ENCODE measurements around the gene GNB1L. TPM values are rescaled to one million over a fixed set of nuclear protein-coding genes. Genes with fewer than 3 reads are reported as not detected.
"Not testable (repeated sequence)": the region's sequence is repeated elsewhere in the genome, so short reads cannot be mapped to it uniquely, and the experiment has no call there.

GNB1L gene
- total RNA-seq, 4 donors from 2014 or later: 0.59 to 12.2 (median 3.1) TPM

DNA sequence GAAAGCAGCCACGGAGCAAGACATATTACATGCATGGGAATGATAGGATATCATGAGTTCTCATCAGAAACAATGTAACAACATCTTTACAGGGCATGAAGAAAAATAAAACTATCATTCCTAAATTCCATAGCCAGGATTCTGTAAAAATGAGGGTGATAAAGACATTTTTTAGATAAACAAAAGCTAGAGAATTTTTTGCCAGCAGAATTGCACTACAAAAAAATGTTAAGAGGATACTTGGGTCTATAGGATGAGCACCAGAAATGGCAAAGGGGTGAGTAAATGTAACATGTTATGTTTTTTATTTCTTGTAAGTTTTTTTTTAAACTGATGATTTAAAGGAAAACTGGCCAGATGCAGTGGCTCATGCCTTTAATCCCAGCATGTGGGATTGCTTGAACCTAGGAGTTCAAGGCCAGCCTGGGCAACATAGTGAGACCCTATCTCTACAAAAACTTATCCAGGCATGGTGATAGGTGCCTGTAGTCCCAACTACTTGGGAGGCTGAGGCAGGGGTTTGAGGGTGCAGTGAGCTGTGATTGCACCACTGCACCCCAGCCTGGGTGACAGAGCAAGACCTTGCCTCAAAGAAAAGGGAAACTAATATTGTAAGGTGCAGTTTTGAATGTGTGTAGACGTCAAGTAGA, 60.9 kb downstream of the GNB1L start:
- intact Hi-C loops (cut with DNase I; ENCODE audit: low total_unique reads): no loop called here
- Histone ChIP-seq H3K4me3 (no peak overlapping the region), H3K27ac (no peak overlapping the region), H3K4me1 (no peaks in the 10 kb centered on the region), H3K36me3 (no peaks in the 10 kb centered on the region), H3K27me3 (no peaks in the 10 kb centered on the region), H3K9me3 (no peaks in the 10 kb centered on the region)
- DNase-seq: no peak
- TF ChIP-seq POLR2A (IDR thresholded peaks at IDR 0.05): no peak
- TF ChIP-seq, protein P1, sequence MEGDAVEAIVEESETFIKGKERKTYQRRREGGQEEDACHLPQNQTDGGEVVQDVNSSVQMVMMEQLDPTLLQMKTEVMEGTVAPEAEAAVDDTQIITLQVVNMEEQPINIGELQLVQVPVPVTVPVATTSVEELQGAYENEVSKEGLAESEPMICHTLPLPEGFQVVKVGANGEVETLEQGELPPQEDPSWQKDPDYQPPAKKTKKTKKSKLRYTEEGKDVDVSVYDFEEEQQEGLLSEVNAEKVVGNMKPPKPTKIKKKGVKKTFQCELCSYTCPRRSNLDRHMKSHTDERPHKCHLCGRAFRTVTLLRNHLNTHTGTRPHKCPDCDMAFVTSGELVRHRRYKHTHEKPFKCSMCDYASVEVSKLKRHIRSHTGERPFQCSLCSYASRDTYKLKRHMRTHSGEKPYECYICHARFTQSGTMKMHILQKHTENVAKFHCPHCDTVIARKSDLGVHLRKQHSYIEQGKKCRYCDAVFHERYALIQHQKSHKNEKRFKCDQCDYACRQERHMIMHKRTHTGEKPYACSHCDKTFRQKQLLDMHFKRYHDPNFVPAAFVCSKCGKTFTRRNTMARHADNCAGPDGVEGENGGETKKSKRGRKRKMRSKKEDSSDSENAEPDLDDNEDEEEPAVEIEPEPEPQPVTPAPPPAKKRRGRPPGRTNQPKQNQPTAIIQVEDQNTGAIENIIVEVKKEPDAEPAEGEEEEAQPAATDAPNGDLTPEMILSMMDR (IDR thresholded peaks at IDR 0.05): no peak

DNA sequence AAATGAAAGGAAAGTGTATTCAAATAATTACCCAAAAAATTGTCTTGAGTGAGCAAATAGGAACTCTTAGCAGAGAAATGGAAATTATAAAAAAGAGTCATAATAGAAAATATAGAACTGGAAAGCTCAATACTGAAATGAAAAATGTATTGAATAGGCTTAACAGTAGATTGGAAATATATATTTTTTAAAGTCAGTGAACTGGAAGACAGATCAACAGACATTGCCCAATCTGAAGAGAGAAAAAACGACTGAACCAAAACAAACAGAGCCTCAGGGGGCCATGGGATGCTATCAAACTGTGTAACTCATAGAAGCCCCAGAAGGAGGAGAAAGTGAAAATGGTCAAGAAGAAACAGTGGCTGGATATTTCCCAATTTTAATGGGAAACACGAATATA, 61.5 kb downstream of the GNB1L start:
- no peaks in the 10 kb centered on the region for H3K4me1 ChIP-seq
- intact Hi-C loops (cut with DNase I; ENCODE audit: low total_unique reads): no loop called here

DNA sequence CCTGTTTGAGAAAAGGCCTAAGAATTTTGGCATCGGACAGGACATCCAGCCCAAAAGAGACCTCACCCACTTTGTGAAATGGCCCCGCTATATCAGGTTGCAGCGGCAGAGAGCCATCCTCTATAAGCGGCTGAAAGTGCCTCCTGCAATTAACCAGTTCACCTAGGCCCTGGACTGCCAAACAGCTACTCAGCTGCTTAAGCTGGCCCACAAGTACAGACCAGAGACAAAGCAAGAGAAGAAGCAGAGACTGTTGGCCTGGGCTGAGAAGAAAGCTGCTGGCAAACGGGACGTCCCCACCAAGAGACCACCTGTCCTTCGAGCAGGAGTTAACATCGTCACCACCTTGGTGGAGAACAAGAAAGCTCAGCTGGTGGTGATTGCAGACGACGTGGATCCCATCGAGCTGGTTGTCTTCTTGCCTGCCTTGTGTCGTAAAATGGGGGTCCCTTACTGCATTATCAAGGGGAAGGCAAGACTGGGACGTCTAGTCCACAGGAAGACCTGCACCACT, 62.2 kb downstream of the GNB1L start:
- H3K4me1 ChIP-seq; H3K36me3 ChIP-seq; H3K4me3 ChIP-seq; intact Hi-C loops (cut with DNase I; ENCODE audit: low total_unique reads); H3K27ac ChIP-seq; H3K27me3 ChIP-seq; DNase-seq; H3K9me3 ChIP-seq: not testable (repeated sequence)

More for the DNA sequence above, 61.5 kb downstream of the GNB1L start:
- Histone ChIP-seq H3K4me3 (no peak overlapping the region), H3K27ac (no peak overlapping the region), H3K9me3 (no peaks in the 10 kb centered on the region), H3K27me3 (no peaks in the 10 kb centered on the region), H3K36me3 (no peaks in the 10 kb centered on the region)
- no peak for TF ChIP-seq POLR2A (IDR thresholded peaks at IDR 0.05)
- TF ChIP-seq, protein P1 (IDR thresholded peaks at IDR 0.05): no peak
- no peak for DNase-seq

DNA sequence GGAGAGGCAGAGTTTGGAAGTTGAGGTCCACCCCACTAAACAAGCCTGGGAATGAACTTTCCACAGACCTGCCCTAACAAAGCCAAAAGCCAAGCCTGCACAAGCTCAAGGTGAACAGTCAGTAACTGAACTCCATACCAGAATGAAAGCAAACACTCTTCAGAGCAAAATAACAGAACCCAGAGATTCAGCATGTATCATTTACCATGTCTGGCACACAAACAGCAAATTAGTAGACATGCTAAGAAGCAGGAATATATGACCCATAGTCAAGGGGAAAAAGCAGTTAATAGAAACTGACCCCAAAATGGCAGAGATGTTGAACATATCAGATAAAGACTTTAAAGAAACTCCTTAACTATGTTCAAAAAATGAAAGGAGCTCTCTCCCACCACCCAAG, 62.8 kb downstream of the GNB1L start:
- no peaks in the 10 kb centered on the region for H3K27me3 ChIP-seq
- intact Hi-C loops (cut with DNase I; ENCODE audit: low total_unique reads): no loop called here
- no peaks in the 10 kb centered on the region for H3K4me1 ChIP-seq
- H3K4me3 ChIP-seq: no peak overlapping the region
- H3K36me3 ChIP-seq: no peaks in the 10 kb centered on the region
- TF ChIP-seq, protein P1 (IDR thresholded peaks at IDR 0.05): no peak
- no peak for TF ChIP-seq POLR2A (IDR thresholded peaks at IDR 0.05)
- H3K27ac ChIP-seq: no peak overlapping the region
- H3K9me3 ChIP-seq: no peaks in the 10 kb centered on the region
- DNase-seq: no peak

DNA sequence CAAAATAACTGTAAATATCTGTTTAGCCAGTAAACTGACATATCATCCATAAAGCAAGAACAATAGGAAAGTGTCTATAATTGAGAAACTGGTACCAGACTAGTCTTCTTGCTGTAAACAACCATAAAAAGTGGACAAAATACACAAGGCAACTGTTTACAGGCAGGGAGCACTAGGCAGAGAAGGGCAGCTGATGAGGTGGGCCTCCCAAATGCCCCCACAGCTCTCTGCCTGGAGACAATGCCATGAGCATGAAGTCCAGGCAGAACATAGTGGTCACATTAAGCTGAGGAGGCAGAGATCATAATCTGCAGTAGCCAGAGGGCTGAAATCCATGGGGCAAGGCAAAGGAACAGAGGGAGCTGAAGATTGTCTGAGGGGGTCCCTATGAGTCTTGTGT, 63.4 kb downstream of the GNB1L start:
- DNase-seq: no peak
- intact Hi-C loops (cut with DNase I; ENCODE audit: low total_unique reads): no loop called here
- no peaks in the 10 kb centered on the region for H3K4me1 ChIP-seq
- no peak overlapping the region for H3K4me3 ChIP-seq
- TF ChIP-seq, protein P1 (IDR thresholded peaks at IDR 0.05): no peak
- no peak for TF ChIP-seq POLR2A (IDR thresholded peaks at IDR 0.05)
- no peaks in the 10 kb centered on the region for H3K9me3 ChIP-seq
- no peaks in the 10 kb centered on the region for H3K27me3 ChIP-seq
- no peak overlapping the region for H3K27ac ChIP-seq
- H3K36me3 ChIP-seq: no peaks in the 10 kb centered on the region
